Measurements from ENCODE around the gene NSD1. TPM values are rescaled to one million over a fixed set of nuclear protein-coding genes. Genes with fewer than 3 reads are reported as not detected.

NSD1 gene
- total RNA-seq, 4 donors from 2014 or later, result 61.9 to 114 (median 73.9) TPM

- WGBS, 2 donors, result 0% methylated on average over 2 to 16 of the region's 83 CpGs
- DNase-seq, result peak; percentile 44 to 59
- H3K9me3 ChIP-seq, result no peaks in the 10 kb centered on the region
- intact Hi-C loops (cut with DNase I), result no loop called here
- peaks cover 13% of the 10 kb centered on the region in 2 donors for H3K36me3 ChIP-seq
- H3K27ac ChIP-seq, result peak overlapping the region; percentile 96 to 97 (median 96)
- TF ChIP-seq CTCF (IDR thresholded peaks at IDR 0.05), result no peak
- TF ChIP-seq POLR2A (IDR thresholded peaks at IDR 0.05), result no peak
- H3K4me3 ChIP-seq (replicated peaks in 1 of 3), result peak overlapping the region; percentile 53 to 88 (median 58)
- no peaks in the 10 kb centered on the region for H3K27me3 ChIP-seq
- H3K4me1 ChIP-seq, result peaks cover 34 to 45% of the 10 kb centered on the region in 2 donors
Measured at GRCh38 chr5:177133853-177134696, 502 bp downstream of the NSD1 start.

GRCh38 chr5:177134697-177135225, 1.2 kb downstream of the NSD1 start:
- H3K27ac ChIP-seq, result peak overlapping the region; percentile 96 to 97 (median 96)
- no peaks in the 10 kb centered on the region for H3K27me3 ChIP-seq
- peaks cover 39 to 52% of the 10 kb centered on the region in 2 donors for H3K4me1 ChIP-seq
- 22 to 23% methylated on average over 9 to 13 of the region's 13 CpGs for WGBS, 2 donors
- TF ChIP-seq POLR2A (IDR thresholded peaks at IDR 0.05), result no peak
- TF ChIP-seq CTCF (IDR thresholded peaks at IDR 0.05), result no peak
- DNase-seq, result no peak
- H3K9me3 ChIP-seq, result no peaks in the 10 kb centered on the region
- peaks cover 13% of the 10 kb centered on the region in 2 donors for H3K36me3 ChIP-seq
- intact Hi-C loops (cut with DNase I), result no loop called here
- H3K4me3 ChIP-seq (replicated peaks in 1 of 3), result peak overlapping the region; percentile 53 to 88 (median 58)

- WGBS, 2 donors, result 87 to 95% methylated on average over 2 of the region's 2 CpGs
- no peak for TF ChIP-seq CTCF (IDR thresholded peaks at IDR 0.05)
- TF ChIP-seq POLR2A (IDR thresholded peaks at IDR 0.05), result no peak
Measured at GRCh38 chr5:177140312-177140711, 6.7 kb downstream of the NSD1 start.

GRCh38 chr5:177141496-177141895, 7.9 kb downstream of the NSD1 start:
- no peaks in the 10 kb centered on the region for H3K27me3 ChIP-seq
- H3K27ac ChIP-seq, result no peak overlapping the region
- no peak overlapping the region for H3K4me3 ChIP-seq (replicated peaks in 1 of 3)
- no peaks in the 10 kb centered on the region for H3K9me3 ChIP-seq
- DNase-seq, result no peak
- H3K36me3 ChIP-seq, result peaks cover 12 to 17% of the 10 kb centered on the region in 2 donors
- H3K4me1 ChIP-seq, result peaks cover 19 to 32% of the 10 kb centered on the region in 2 donors
- intact Hi-C loops (cut with DNase I), result no loop called here
- TF ChIP-seq CTCF (IDR thresholded peaks at IDR 0.05), result no peak
- TF ChIP-seq POLR2A (IDR thresholded peaks at IDR 0.05), result no peak
- 80 to 82% methylated on average over 3 of the region's 3 CpGs for WGBS, 2 donors

More at GRCh38 chr5:177140312-177140711, 6.7 kb downstream of the NSD1 start:
- no peaks in the 10 kb centered on the region for H3K27me3 ChIP-seq
- H3K4me1 ChIP-seq, result peaks cover 30 to 44% of the 10 kb centered on the region in 2 donors
- no peak for DNase-seq
- peaks cover 18 to 25% of the 10 kb centered on the region in 2 donors for H3K36me3 ChIP-seq
- H3K4me3 ChIP-seq (replicated peaks in 1 of 3), result no peak overlapping the region
- H3K27ac ChIP-seq, result no peak overlapping the region
- H3K9me3 ChIP-seq, result no peaks in the 10 kb centered on the region
- intact Hi-C loops (cut with DNase I), result no loop called here

Measured in thyroid gland (tissue), 4 donors.